Measurements from ENCODE around the gene IRAK1.

The IRAK1 gene

GRCh38 chrX:154040307-154040756 lies 20.6 kb upstream of the IRAK1 start:
- no peak for DNase-seq

DNA sequence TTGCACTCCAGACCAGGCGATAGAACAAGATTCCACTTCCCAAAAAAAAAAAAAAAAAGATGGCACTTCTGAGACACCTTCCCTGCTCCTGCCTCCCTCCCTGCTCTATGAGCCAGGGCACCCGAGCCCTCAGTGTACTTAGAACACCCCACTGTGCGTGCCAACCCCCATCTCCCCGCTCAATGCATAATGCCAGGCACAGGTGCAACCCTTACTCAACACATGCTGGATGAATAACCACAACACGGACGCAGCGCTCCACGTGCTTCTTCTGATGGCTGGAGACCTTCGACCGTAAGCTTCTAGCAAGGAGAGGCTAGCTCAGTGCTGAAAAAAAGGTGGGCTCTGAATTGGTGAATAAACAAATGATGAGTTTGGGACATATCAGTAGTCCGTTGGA lies 19.9 kb upstream of the IRAK1 start:
- no peak for DNase-seq

DNA sequence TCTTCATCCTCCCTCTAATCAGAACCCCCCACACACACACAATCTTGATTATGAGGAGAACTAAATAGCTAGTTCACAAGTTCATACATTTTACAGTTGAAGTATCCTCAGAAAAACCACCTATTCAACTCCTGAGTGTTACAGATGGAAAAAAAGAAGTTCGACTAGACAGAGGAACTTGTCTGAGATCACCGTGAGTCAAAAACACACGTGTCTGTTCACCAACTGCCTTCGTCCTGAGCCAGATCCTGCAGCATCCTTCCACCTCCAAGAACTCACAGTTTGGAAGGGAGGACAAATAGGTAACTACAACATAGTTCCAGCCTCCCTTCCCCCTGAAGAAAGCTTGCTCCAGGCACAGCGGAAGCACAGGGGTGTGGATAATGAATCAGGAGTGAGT lies 19.0 kb upstream of the IRAK1 start:
- no peak for DNase-seq

GRCh38 chrX:154037754-154038153 lies 18.1 kb upstream of the IRAK1 start:
- DNase-seq: no peak

- DNase-seq: no peak
Observed at GRCh38 chrX:154036513-154036912, 16.8 kb upstream of the IRAK1 start.

GRCh38 chrX:154033848-154034247 lies 14.1 kb upstream of the IRAK1 start:
- no peak for DNase-seq

DNA sequence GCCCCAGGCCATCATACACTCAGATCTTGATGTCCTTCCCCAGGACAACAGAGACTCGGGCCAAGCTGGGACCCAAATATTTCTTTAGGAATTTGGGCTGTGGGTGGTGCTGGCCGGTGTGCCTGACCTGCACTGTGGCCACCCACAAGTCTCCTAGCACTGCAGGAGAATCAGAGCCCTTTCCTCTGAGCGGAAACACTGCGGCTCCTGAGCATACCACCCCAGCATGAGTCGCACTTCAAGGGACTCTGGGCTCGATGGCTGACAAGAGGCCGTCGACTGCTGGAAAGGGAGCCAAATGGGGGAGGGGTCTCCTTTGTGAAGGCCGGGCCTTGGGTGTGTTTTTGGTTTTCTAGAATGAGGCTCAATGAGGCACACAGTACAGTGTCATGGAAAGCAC lies 13.0 kb upstream of the IRAK1 start:
- no peak for DNase-seq

DNA sequence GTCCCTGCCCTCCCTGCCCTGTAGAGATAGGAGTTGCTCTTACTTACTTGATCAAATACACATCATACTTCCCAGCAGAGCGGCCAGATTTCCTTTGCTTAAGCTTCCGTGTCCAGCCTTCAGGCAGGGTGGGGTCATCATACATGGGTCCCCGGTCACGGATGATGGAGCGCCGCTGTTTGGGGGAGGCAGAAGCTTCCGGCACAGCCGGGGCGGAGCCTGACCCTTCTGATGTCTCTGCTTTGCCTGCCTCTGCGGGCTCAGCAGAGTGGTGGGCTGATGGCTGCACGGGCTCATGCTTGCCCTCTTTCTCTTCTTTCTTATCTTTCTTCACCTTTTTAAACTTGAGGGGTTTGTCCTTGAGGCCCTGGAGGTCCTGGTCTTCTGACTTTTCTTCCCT lies 12.5 kb upstream of the IRAK1 start:
- DNase-seq: no peak

- no peak for DNase-seq
Observed at GRCh38 chrX:154030715-154031305, 11.1 kb upstream of the IRAK1 start.

GRCh38 chrX:154030266-154030665 lies 10.6 kb upstream of the IRAK1 start:
- no peak for DNase-seq

GRCh38 chrX:154029439-154029838 lies 9.7 kb upstream of the IRAK1 start:
- no peak for DNase-seq

- no peak for DNase-seq
Observed at GRCh38 chrX:154028502-154029184, 8.9 kb upstream of the IRAK1 start.

GRCh38 chrX:154027986-154028385 lies 8.3 kb upstream of the IRAK1 start:
- no peak for DNase-seq

DNA sequence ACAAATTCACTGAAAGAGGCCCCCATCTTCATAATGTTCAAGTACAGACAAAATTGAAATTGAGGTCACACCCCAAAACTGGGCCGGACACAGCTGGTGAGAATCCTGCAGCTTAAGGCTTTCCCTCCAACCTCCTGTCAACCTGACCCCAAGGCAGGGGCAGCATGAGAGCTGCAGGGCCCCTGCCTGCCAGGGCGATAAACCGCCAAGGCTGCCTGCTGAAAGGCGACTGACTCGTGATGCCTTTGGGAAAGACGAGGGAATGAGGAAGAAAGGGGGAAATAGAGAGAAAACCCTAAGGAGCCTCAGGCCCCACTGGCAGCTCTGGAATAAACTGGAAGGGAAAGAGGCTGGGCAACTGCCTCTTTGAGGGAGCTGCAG lies 7.3 kb upstream of the IRAK1 start:
- no peak for DNase-seq

- DNase-seq: no peak
Observed at GRCh38 chrX:154026136-154027021, 6.7 kb upstream of the IRAK1 start.

GRCh38 chrX:154025230-154025629 lies 5.5 kb upstream of the IRAK1 start:
- no peak for DNase-seq

- no peak for DNase-seq
Observed at GRCh38 chrX:154024271-154024670, 4.6 kb upstream of the IRAK1 start.

DNA sequence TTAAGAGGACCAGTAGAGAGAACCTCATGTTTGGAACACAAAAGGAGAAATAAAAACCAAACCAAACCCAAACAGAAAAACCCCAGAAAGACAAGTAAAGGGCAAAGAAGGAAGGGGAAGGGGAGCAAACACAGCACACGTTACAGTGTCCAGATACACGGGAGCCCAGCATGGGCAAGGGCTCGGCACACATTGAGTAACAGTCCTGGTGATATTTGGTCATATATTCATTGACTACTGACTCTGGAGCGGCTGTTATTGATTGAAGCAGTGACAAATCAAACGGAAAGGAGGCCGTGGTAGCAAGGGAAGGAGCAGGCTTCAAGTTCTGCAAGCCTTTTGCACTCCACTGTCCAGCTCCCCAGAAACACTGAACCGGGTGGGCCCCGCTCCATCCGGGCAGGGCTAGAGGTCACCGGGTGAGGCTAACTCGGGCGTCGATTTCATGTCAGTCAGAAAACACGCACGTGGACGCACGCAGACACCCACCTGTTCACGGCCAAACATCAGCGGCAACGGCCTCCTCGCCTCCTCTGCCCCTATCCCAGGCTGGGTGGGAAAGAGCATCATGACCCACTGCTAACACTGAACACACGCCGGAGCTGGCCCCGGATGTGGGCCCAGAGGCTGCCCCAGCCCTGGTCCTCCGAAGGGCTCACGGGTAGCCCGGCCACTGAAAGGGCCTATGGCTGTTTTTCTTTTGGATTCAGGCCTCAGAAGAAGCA lies 3.7 kb upstream of the IRAK1 start:
- no peak for DNase-seq

DNA sequence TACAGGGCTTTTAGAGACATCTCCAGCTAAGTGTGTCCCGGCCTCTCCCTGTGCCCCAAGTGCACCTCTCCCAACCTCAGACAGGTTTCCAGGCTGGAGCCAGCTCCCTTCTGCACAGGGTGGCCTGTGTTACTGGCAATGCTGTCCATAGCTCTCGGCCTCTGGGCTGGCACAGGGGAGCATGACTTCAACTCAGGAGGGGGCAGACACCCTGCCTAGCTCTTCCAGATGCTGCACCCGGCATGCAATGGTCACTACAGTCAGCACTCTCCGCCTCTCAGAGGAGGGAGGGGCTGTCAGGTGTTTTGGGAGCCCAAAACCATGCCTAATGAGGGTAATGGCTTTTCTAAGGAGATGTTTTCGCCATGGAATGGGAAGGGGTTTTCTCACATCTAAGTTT lies 2.4 kb upstream of the IRAK1 start:
- no peak for DNase-seq

DNA sequence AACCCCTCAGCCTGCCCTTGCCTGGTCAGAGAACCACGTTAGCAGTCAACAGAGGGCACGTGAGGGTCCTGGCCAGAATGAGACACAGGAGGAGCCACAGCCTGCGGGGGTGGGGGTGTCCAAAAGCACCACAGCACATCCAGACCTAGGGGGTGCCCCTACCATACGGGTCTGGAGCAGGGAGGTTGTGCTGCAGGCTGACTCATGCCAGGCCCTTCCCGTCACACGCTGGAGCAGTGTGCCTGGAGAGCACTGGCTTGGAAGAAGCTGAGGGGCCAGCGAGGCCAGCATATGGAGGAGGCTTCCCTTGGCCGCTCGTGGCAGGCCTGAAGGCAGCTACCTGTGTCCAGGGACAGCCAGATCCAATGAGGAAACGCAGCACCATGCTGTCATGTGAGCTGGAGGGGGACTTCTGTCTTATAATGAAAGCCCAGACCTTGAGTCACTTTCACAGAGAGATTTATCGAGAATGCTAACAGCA lies 1.5 kb upstream of the IRAK1 start:
- no peak for DNase-seq

DNA sequence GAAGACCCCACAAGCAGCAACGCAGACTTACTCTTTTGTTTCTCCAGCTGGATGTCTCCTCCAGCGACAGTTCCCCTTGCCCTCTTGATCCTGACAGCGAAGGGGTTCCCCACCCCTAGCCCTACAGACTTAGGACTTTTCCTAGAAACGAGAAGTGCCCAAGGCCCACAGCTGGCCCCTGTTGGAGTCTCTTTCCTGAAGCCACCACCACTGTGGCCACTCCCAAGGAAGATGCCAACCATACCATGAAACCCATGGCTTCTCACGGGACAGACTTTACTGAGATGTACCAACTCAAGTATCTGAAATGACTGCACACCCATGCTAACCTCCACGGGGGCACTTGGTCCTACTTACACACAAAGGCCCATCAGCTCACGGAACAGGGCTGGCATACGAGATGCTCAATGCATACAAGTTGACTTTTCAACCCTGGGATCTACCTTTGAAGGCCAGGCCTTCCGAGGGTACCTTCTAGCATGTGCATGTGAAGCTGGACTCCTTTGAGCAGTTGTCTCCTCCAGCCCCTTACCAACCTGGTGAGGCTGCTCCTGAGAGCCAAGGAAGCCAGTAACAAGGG lies 924 bp upstream of the IRAK1 start:
- no peak for DNase-seq

DNA sequence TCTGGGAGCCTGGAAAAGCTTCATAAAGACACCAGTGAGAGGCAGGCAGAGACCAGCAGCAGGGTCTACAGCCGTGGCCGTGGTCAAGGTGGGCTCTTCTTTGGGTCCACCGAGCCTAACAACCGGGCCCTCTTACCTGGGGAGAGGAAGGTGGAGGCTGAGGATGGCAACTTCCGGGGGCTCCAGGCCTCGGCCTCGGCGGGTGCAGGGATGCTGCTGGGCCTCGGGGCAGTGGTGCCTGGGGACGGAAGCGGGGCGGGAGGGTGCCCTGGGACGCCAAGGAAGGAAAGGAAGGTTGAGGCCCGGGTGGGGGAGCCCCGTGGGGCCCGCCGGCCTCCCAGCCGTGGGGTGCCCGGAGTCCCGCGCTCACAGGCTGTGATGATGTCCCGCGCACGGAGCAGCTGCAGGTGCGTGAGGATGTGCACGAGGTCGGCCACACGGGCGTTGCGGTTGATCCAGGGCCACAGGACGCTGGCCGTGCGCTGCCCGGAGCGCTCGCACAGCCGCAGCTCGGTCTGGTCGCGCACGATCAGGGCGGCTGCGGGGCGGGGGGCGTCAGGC lies 561 bp downstream of the IRAK1 start:
- DNase-seq: no peak

Data from NCI-H1092 treated with DMSO at 0.1 percent for 48 hours (cell line).